Ectodermal cell (in vitro differentiated cells): Measurements from ENCODE around the gene PRKCZ.

Experiments
- H3K27ac ChIP-seq: 2 replicates; pipeline ENCODE4 v1.7.0; 2013; ENCODE audit warnings: mild to moderate bottlenecking, low read depth, low read length; ENCODE audit not compliant: insufficient read depth, poor library complexity, severe bottlenecking
- H3K27me3 ChIP-seq: 2 replicates; pipeline ENCODE4 v1.7.0; 2013; ENCODE audit warnings: mild to moderate bottlenecking, low read length; ENCODE audit not compliant: insufficient read depth, control insufficient read depth, poor library complexity, severe bottlenecking
- H3K36me3 ChIP-seq: one replicate; pipeline ENCODE4 v1.7.0; 2013; ENCODE audit warnings: low read length; ENCODE audit not compliant: control insufficient read depth, insufficient read depth
- H3K4me1 ChIP-seq: one replicate; pipeline ENCODE4 v1.7.0; 2013; ENCODE audit warnings: low read length; ENCODE audit not compliant: control insufficient read depth, insufficient read depth
- H3K4me3 ChIP-seq: 2 replicates; pipeline ENCODE4 v1.7.0; 2013; ENCODE audit warnings: low read depth, low read length, control low read depth; ENCODE audit not compliant: insufficient read depth
- H3K9me3 ChIP-seq: 2 replicates; pipeline ENCODE4 v1.7.0; 2013; ENCODE audit warnings: mild to moderate bottlenecking, low read length, moderate library complexity; ENCODE audit not compliant: control insufficient read depth
- WGBS, 2 experiments: methylation state at CpG; one replicate each; pipeline ENCODE4 v1.1.7; 2013; ENCODE audit warnings: missing lambda C conversion rate in 2 of 2; 5-methylcytosine and 5-hydroxymethylcytosine counted together

The PRKCZ gene

DNA sequence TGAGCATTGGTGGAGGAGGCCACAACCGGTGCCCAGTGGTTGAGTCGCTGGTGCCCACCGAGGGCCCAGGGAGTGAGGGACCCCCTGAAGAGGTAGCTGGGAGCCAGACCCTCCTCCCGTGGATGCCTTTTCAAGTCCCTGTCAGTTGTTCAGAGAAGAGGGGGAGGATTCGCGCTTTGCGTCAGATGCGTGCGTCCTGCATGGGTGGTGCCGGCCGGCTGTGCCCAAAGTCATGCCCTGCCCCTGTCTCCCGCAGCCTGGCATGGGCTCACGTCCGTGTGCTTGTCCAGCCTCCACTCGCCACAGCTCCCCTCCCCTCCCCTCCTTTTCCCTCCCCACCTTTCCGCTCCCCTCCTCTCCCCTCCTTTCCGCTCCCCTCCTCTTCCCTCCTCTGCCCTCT lies 45.2 kb downstream of the PRKCZ start:
- Histone ChIP-seq H3K4me1 (peaks cover 19% of the 10 kb centered on the region), H3K27ac (no peak overlapping the region), H3K27me3 (no peaks in the 10 kb centered on the region), H3K36me3 (no peaks in the 10 kb centered on the region), H3K9me3 (no peaks in the 10 kb centered on the region), H3K4me3 (no peak overlapping the region)
- 89 to 92% methylated on average over 17 of the region's 17 CpGs for WGBS, 2 experiments

DNA sequence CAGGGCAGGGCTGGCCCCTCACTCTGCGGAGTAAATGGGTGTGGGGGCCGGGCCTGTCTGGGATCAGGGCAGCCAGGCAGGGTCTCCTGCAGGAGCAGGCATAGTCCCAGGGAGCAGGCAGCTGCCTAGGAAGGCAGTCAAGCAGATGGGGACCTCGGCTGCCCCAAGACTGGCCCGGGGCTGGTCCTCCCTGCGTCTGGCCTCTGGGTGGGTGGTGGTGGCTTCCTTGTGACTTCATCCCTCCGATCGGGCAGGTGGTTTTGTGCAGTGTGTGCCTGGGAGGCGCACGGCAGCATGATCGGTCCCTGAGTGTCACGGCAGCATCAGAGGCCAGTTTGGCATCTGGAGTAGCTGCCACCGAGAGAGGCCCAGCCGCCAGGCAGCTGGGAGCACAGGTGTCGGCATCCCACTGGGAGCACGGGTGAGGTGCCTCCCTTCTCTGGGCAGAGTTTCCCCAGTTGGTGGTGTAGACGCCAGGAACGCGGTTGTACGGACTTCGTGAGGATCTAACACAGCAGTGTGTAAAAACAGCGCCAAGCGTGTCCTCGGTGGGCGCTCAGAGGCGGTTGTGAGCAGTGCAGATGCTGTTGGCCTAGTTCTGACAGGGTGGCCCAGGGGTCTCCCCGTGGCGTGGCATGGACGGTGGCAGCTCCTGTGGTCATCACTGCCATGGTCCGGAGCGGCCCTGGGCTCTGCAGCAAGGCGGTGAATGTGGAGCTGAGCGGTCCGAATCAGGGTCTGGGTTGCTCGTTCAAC lies 45.9 kb downstream of the PRKCZ start:
- Histone ChIP-seq H3K4me3 (no peak overlapping the region), H3K36me3 (no peaks in the 10 kb centered on the region), H3K9me3 (no peaks in the 10 kb centered on the region), H3K27me3 (no peaks in the 10 kb centered on the region), H3K4me1 (peaks cover 19% of the 10 kb centered on the region), H3K27ac (no peak overlapping the region)
- 94 to 96% methylated on average over 34 of the region's 34 CpGs for WGBS, 2 experiments

DNA sequence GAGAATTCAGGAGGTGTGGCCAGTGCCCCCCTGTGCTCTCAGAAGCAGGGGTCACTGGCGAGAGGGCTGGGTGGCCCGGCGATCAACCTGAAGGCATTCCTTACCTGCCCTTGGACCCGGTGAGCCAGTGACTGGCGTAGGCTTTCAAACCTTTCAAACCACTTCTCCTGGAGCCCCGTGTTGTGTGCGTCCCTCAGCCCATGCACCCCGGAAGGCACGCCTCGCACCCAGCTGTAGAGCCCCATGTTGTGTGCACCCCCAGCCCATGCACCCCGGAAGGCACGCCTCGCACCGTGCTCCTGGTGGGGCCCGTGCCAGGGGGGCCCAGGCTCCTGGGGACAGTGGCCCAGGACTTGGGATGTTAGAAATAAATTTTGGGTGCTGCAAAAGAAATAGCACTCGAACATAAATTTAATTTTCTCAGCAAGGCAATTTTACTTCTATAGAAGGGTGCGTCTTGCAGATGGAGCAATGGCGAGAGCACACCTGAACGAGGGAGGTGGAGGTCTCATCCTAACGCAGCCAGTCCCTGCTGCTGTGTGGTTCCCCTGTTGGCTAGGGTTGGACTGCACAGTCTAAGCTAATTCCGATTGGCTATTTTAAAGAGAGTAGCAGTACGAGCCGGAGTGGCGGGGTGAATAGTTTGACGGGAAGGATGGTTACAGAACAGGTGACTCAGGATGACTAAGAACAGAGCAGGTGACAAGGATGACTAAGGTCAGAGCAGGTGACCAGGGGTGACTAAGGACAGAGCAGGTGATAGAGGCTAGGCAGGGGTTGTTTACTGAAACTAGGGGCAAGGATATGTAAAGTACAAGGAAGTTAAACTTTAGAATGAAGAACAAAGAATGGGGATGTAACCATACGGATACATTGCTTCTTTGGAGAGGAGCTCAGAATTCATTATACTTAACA lies 47.4 kb downstream of the PRKCZ start:
- Histone ChIP-seq H3K4me3 (no peak overlapping the region), H3K4me1 (peaks cover 10% of the 10 kb centered on the region), H3K9me3 (no peaks in the 10 kb centered on the region), H3K27me3 (no peaks in the 10 kb centered on the region), H3K36me3 (no peaks in the 10 kb centered on the region), H3K27ac (no peak overlapping the region)
- WGBS, 2 experiments, result 95 to 96% methylated on average over 26 of the region's 26 CpGs

- no peak overlapping the region for H3K4me3 ChIP-seq
- 94% methylated on average over 11 of the region's 11 CpGs for WGBS, 2 experiments
- no peaks in the 10 kb centered on the region for H3K36me3 ChIP-seq
- no peaks in the 10 kb centered on the region for H3K27me3 ChIP-seq
- H3K9me3 ChIP-seq, result no peaks in the 10 kb centered on the region
- H3K4me1 ChIP-seq, result peaks cover 8% of the 10 kb centered on the region
- no peak overlapping the region for H3K27ac ChIP-seq
Observed at GRCh38 chr1:2098301-2098698, 48.1 kb downstream of the PRKCZ start.

DNA sequence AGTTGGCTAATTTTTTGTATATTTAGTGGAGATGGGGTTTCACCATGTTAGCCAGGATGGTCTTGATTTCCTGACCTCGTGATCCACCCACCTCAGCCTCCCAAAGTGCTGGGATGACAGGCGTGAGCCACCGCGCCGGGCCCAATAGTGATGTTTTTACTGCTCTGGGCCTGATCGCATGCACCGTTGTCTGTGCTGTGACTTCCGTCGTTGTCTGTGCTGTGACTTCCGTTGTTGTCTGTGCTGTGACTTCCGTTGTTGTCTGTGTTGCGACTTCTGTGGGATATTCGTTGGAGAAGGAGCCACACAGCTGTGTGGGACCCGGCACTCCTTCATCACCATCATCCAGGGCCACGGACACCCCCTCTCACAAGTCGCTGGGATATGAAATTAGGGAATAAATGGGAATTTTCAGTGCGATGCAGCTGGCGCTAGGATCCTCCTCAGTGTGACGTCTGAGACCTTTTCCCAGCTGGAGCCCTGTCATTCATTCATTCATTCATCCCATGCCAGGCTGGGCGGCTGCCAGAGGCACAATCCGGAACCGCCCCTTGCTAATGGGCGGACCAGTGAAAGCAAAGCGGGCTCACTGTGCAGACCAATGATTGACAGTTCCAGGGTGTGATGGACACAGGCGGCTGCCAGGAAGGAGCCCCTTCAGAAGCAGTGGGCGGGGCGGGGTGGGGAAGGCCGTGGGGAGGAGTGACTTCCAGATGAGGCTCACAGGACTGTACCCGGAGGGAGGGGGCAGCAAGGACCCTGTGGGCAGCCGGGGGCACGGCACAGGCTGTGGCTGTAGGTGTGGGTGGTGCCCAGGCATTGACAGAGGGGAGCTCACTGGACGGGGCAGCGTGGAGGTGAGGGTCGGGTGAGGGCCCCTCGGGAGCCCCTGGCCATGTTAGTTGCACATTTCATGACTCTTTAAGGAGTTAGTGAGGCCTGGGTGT lies 48.9 kb downstream of the PRKCZ start:
- no peaks in the 10 kb centered on the region for H3K27me3 ChIP-seq
- H3K9me3 ChIP-seq, result no peaks in the 10 kb centered on the region
- no peak overlapping the region for H3K4me3 ChIP-seq
- H3K4me1 ChIP-seq, result peaks cover 9% of the 10 kb centered on the region
- no peak overlapping the region for H3K27ac ChIP-seq
- WGBS, 2 experiments, result 90 to 92% methylated on average over 35 of the region's 35 CpGs
- H3K36me3 ChIP-seq, result no peaks in the 10 kb centered on the region

- 94% methylated on average over 22 of the region's 22 CpGs for WGBS, 2 experiments
Observed at GRCh38 chr1:2099886-2100779, 49.9 kb downstream of the PRKCZ start.

DNA sequence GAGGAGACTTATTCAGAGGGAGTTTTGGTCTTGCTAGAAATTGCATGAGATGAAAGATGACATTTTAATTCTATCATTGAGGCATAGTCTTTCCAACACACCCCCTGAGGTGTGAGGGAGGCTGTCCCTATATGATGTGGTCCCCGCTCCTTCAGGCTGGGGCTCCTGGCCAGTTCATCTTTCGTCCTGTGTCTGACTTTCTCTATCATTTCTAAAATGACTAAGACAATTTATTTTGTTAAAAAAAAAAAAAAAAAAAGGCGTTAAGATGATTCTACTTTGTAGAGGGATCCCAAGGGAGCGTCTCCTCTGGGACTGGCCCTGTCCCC lies 50.5 kb downstream of the PRKCZ start:
- no peak overlapping the region for H3K27ac ChIP-seq
- H3K27me3 ChIP-seq, result no peaks in the 10 kb centered on the region
- WGBS, 2 experiments, result 94% methylated on average over 2 to 4 of the region's 4 CpGs
- no peak overlapping the region for H3K4me3 ChIP-seq
- no peaks in the 10 kb centered on the region for H3K9me3 ChIP-seq
- H3K36me3 ChIP-seq, result no peaks in the 10 kb centered on the region
- peaks cover 13% of the 10 kb centered on the region for H3K4me1 ChIP-seq

More at GRCh38 chr1:2099886-2100779, 49.9 kb downstream of the PRKCZ start:
- H3K27me3 ChIP-seq, result no peaks in the 10 kb centered on the region
- no peaks in the 10 kb centered on the region for H3K36me3 ChIP-seq
- H3K27ac ChIP-seq, result no peak overlapping the region
- H3K9me3 ChIP-seq, result no peaks in the 10 kb centered on the region
- H3K4me3 ChIP-seq, result no peak overlapping the region
- peaks cover 13% of the 10 kb centered on the region for H3K4me1 ChIP-seq

- Histone ChIP-seq H3K27ac (no peak overlapping the region), H3K9me3 (no peaks in the 10 kb centered on the region), H3K4me3 (no peak overlapping the region), H3K27me3 (no peaks in the 10 kb centered on the region), H3K4me1 (peaks cover 13% of the 10 kb centered on the region), H3K36me3 (no peaks in the 10 kb centered on the region)
- WGBS, 2 experiments, result 96 to 97% methylated on average over 16 of the region's 16 CpGs
Observed at GRCh38 chr1:2101531-2101930, 51.3 kb downstream of the PRKCZ start.

GRCh38 chr1:2101946-2102345 lies 51.7 kb downstream of the PRKCZ start:
- Histone ChIP-seq H3K36me3 (no peaks in the 10 kb centered on the region), H3K4me3 (no peak overlapping the region), H3K9me3 (no peaks in the 10 kb centered on the region), H3K4me1 (peaks cover 13% of the 10 kb centered on the region), H3K27ac (no peak overlapping the region), H3K27me3 (no peaks in the 10 kb centered on the region)
- WGBS, 2 experiments, result 96% methylated on average over 8 of the region's 8 CpGs
